GM21360 (cell line): Measurements from ENCODE around the gene CAPZB.

Experiments used
- ATAC-seq: cut with Tn5 transposase; IDR thresholded peaks from one replicate; pipeline ENCODE4 v1.9.1; 2021; ENCODE audit warnings: mild to moderate bottlenecking, moderate library complexity; ENCODE audit not compliant: unreplicated experiment

CAPZB gene

GRCh38 chr1:19432943-19433718 is 52.2 kb downstream of the CAPZB start:
- no peak for ATAC-seq

- no peak for ATAC-seq
Observed at GRCh38 chr1:19430121-19431068, 54.9 kb downstream of the CAPZB start.

- ATAC-seq, result no peak
Observed at GRCh38 chr1:19429611-19430010, 55.7 kb downstream of the CAPZB start.

- no peak for ATAC-seq
Observed at GRCh38 chr1:19427087-19427781, 58.1 kb downstream of the CAPZB start.

- no peak for ATAC-seq
Observed at GRCh38 chr1:19426294-19427086, 58.8 kb downstream of the CAPZB start.

DNA sequence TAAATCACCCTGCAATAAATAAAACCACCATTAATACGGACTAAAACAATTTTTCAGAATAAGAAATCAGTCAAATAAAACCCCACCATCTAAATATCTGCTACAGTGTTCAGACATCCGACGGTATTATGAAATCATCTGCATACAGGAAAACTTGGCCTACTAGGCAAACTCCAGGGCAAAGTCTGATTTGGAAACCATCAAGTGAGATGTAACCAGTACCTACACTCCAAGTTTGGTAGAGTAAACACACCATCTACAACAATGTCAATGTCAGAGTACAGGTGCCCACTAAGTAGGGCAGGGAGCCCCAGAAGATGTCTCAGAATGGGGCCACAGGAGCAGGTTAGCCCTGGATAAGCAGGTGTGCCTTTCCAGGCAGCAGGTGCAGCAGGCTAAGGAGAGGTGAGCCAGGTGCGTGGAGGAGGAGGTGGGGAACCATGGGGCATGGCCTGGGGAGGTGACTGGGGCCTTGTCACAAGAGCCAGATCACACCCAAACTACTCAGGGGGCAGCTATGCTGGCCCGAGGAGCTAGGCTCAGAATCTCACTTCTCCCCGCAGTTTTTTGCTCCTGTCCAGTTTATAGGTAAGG is 59.6 kb downstream of the CAPZB start:
- ATAC-seq, result no peak

GRCh38 chr1:19424651-19425570 is 60.4 kb downstream of the CAPZB start:
- ATAC-seq, result no peak

- ATAC-seq, result no peak
Observed at GRCh38 chr1:19423130-19423529, 62.2 kb downstream of the CAPZB start.

- ATAC-seq, result no peak
Observed at GRCh38 chr1:19421365-19421764, 64.0 kb downstream of the CAPZB start.

DNA sequence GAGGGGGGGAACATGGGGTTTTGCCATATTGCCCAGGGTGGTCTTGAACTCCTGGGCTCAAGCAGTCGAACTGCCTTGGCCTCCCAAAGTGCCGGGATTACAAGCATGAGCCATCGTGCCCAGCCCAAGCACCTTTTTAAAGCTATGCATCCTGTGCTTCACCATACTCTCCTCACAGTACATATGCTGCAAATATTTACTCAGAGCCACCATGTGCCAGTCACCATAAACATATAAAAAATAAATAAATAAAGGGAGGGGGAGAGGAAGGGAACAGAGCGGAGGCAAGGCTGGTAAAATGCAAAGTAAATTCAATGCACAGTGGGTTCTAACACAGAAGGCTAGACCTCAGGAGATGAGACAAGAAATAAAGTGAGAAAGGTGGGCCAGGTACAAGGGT is 64.7 kb downstream of the CAPZB start:
- no peak for ATAC-seq

DNA sequence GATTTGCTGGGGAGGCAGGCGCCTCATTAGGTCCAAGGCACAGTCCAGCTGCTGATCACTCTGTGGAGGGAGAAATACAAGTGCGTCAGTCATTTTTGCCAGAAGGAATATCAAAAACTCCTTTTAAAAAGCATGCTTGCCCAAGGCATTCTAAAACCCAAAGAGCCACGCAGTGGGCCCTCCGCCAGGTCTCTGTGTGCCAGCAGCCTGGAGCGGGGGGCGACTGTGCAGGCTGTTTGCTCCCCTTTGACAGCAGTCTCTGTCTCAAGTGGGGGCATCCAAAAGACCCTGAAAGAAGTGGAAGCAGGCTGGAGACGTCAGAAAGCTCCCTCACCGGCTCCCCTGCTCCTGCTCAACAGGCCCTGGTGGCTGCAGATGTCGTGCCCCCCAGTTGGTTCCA is 65.6 kb downstream of the CAPZB start:
- ATAC-seq, result no peak

- ATAC-seq, result no peak
Observed at GRCh38 chr1:19418503-19418971, 66.8 kb downstream of the CAPZB start.

GRCh38 chr1:19416921-19417470 is 68.3 kb downstream of the CAPZB start:
- ATAC-seq, result no peak

DNA sequence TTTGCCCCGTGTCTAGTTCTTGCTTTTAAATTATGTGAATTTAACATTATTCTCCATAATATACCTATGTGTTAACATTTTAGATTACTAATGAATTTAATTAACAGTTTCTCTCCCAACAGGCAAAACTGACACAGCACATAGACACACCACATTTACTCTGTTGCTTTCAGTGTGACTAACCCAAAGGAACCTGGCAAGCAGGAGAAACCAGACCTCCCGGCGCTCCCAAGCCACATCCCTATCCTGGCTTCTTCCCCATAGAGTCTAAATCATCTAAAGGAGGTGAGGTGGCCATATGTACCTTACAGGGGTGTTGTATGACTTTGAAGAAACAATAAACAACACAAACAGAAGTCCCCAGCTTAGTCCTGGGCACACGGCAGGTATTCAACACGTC is 69.2 kb downstream of the CAPZB start:
- ATAC-seq, result no peak

- ATAC-seq, result no peak
Observed at GRCh38 chr1:19414515-19415121, 70.7 kb downstream of the CAPZB start.

DNA sequence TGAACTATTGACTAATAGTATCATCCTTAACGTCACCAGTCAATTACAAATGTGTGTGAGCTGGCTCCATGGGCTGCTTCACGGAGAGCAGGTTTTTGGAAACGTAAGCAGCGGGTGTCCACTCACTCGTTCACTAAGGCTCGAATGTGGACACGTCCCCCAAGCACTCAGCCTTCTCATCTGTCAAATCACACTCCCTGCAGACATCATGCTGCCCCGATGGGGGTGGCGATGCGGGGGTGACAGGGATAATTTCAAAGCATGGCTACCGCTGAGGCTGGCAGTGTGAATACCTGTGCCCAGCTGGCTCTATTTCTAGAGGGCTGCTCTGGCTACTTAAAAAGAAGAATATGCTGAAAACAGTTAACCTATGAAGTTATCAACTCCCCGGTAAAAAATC is 71.3 kb downstream of the CAPZB start:
- no peak for ATAC-seq

DNA sequence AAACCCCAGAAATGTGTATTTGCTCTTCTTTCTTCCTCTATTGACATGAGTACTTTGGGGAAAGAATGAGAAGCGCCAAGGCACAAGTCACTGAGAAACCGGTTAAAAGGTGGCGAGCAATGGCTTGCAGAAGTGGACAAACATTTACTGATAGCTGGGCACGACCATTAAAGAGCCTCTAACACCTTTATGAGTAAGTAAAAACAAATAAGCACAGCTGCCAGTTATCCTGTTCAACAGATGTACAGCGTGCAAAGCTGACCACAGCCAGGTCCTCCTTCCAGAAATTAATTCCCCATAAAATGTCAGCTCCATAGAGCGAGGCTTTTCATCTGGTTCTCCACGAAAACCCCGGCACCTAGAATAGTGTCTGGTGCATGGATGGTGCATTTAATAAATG is 72.7 kb downstream of the CAPZB start:
- ATAC-seq, result no peak

- no peak for ATAC-seq
Observed at GRCh38 chr1:19411612-19412011, 73.7 kb downstream of the CAPZB start.
